ENCODE data around the gene TMCO4. TPM values are rescaled to one million over a fixed set of nuclear protein-coding genes. Genes with fewer than 3 reads are reported as not detected.

The TMCO4 gene
- total and polyA plus RNA-seq, 10 of the 15 experiments (the other 5 are each of a cell fraction or from before 2014, with no cell fraction given): 2.4 to 20.8 (median 13.0) TPM

GRCh38 chr1:19665186-19665495, 134.6 kb downstream of the TMCO4 start (continued):
- TF ChIP-seq ELK1 (IDR thresholded peaks at IDR 0.05; ENCODE audit: low read depth, low read length): no peak

- Histone ChIP-seq H3K4me3 (peak within 1 kb of the TSS; percentile 50), H3K79me2 (ENCODE audit: control insufficient read depth, insufficient read depth, low read length) (no peaks in the 10 kb centered on the region), H3K27ac (ENCODE audit: control insufficient read depth, insufficient read depth) (no peak within 1 kb of the TSS), H4K20me1 (ENCODE audit: control insufficient read depth, insufficient read depth) (no peaks in the 10 kb centered on the region), H3K36me3 (ENCODE audit: control insufficient read depth in 2 of 2, insufficient read depth in 2 of 2, low read length in 1 of 2) (no peaks in the 10 kb centered on the region), H3K27me3 (replicated peaks in 1 of 2; ENCODE audit: control insufficient read depth in 2 of 2, insufficient read depth in 2 of 2, low read length in 1 of 2) (peaks cover 0 to 2% of the 10 kb centered on the region in 2 experiments; a peak in 1 of 4 replicates), H3K4me1 (ENCODE audit: control insufficient read depth, insufficient read depth, low read length) (peaks cover 6% of the 10 kb centered on the region; the same call in 1 of the 2 replicates), H3K9me3 (replicated peaks; ENCODE audit: control insufficient read depth, insufficient read depth, low read length) (no peaks in the 10 kb centered on the region), H2AFZ (ENCODE audit: control insufficient read depth, low read depth, low read length) (peak within 1 kb of the TSS; percentile 44; the same call in 1 of the 2 replicates), H3K9ac (ENCODE audit: control insufficient read depth, insufficient read depth, low read length) (peak within 1 kb of the TSS; percentile 12), H3K4me2 (ENCODE audit: control insufficient read depth, insufficient read depth) (peak within 1 kb of the TSS; percentile 86)
- no peak for DNase-seq (ENCODE audit: low read depth, low spot score)
- ChIA-PET POLR2A (interaction anchor here (0.8 kb wide), 1 partner anchor 46 kb away, joined by 3 read pairs; no protein-coding TSS in a partner anchor), RAD21 (ENCODE audit: unreplicated experiment) (interaction anchor here (1.0 kb wide), 1 partner anchor 41 kb away, joined by 3 read pairs; no protein-coding TSS in a partner anchor), CTCF (interaction anchor here (6.0 kb wide), 1 partner anchor 42 kb away, joined by 378 read pairs; no protein-coding TSS in a partner anchor), SMC1A (ENCODE audit: uncharacterized antibody, unreplicated experiment) (interaction anchor here (5.2 kb wide), 1 partner anchor 40 kb away, joined by 99 read pairs; no protein-coding TSS in a partner anchor)
- TF ChIP-seq NR2F1 (conservative IDR thresholded peaks at IDR 0.05): peak; percentile 29; the same call in 1 of the 2 replicates
- no peak for TF ChIP-seq BMI1 (IDR thresholded peaks at IDR 0.05; ENCODE audit: borderline replicate concordance)
- TF ChIP-seq RFX5 (IDR thresholded peaks at IDR 0.05; ENCODE audit: low read depth, low read length): no peak
- peak in 1 of 2 experiments; percentile 46; a peak in 1 of 4 replicates for TF ChIP-seq BHLHE40 (IDR thresholded peaks at IDR 0.05; ENCODE audit: borderline replicate concordance in 1 of 2, low read depth in 2 of 2, low read length in 1 of 2)
- no peak for TF ChIP-seq HDGF (IDR thresholded peaks at IDR 0.05)
- no peak for TF ChIP-seq TAF1 (IDR thresholded peaks at IDR 0.05; ENCODE audit: borderline replicate concordance, low read depth, low read length)
- TF ChIP-seq E2F4 (IDR thresholded peaks at IDR 0.05; ENCODE audit: low read depth, low read length): no peak
- in situ Hi-C loops (cut with MboI): loop anchor here (5.0 kb wide), 2 partner anchors 38 to 143 kb away; no protein-coding TSS in a partner anchor
- no peak for FAIRE-seq
- WGBS (ENCODE audit: insufficient coverage, insufficient replicate concordance, low lambda C conversion rate, missing lambda C conversion rate): under 1% methylated on average over 20 of the region's 80 CpGs
- no TSS peak for BruUV-seq (replicated peaks)
- intact Hi-C loops (cut with micrococcal nuclease; ENCODE audit: unreplicated experiment): loop anchor here (5.0 kb wide), 1 partner anchor 98 kb away; no protein-coding TSS in a partner anchor
- ATAC-seq: peak; percentile 54
These were observed 135.1 kb downstream of the TMCO4 start, which contains the start of gene HTR6 for GRCh38 chr1:19664453-19665185. Gene HTR6, plus strand, starts transcription at chr1:19664875. Its CDS starts 879 bp downstream, at chr1:19665754.
